DOHH2 (cell line): ENCODE measurements around the gene C11orf54.

Source experiments
- CTCF ChIP-seq: fragments of 200-600 bp; sonication (generic); IDR thresholded peaks from one replicate; pipeline ENCODE4 v1.5.1; 2014; ENCODE audit warnings: antibody characterized with exemption, mild to moderate bottlenecking, low read depth, low read length; ENCODE audit not compliant: poor library complexity, severe bottlenecking
- EZH2phosphoT487 ChIP-seq: fragments of 200-600 bp; sonication (generic); IDR thresholded peaks from 2 replicates; pipeline ENCODE4 v1.6.1; 2017; ENCODE audit warnings: borderline replicate concordance, mild to moderate bottlenecking, antibody characterized with exemption, low read length, moderate library complexity, mixed read lengths

GRCh38 chr11:93736129-93736528, 5.3 kb upstream of the C11orf54 start:
- TF ChIP-seq CTCF, result no peak
- no peak for TF ChIP-seq EZH2phosphoT487
